GM15510 (cell line): ENCODE measurements around the gene SHF.

Experiments used
- POLR2A ChIP-seq: IDR thresholded peaks from 3 replicates; pipeline ENCODE4 v1.6.1; 2011; ENCODE audit warnings: borderline replicate concordance; ENCODE audit not compliant: insufficient read length; ENCODE audit errors: extremely low read depth

SHF gene

GRCh38 chr15:45148076-45149059, 39.4 kb downstream of the SHF start:
- TF ChIP-seq POLR2A: no peak

- no peak for TF ChIP-seq POLR2A
These were observed 40.2 kb downstream of the SHF start for GRCh38 chr15:45147606-45148005.

- no peak for TF ChIP-seq POLR2A
These were observed 41.4 kb downstream of the SHF start for GRCh38 chr15:45146405-45146804.

GRCh38 chr15:45144775-45145174, 43.0 kb downstream of the SHF start:
- TF ChIP-seq POLR2A: no peak

- TF ChIP-seq POLR2A: no peak
These were observed 43.8 kb downstream of the SHF start for GRCh38 chr15:45143946-45144345.

DNA sequence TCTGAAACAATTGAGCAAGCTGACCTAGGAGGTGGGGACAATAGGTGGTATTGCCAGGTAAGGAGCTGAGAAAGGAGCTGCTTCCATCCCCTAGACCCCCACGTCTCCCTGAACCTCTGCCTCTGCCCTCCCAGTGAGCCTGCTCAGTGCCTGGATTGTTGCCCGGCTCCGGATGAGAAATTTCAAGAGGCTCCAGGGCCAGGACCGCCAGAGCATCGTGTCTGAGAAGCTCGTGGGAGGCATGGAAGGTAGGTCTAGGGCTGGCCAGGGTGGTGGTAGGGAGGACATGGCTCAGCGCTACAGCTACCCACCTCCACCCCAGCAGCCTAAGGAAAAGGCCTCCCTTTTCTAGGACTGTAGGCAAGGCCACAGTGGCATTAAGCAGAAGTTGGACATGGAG, 44.7 kb downstream of the SHF start:
- no peak for TF ChIP-seq POLR2A

DNA sequence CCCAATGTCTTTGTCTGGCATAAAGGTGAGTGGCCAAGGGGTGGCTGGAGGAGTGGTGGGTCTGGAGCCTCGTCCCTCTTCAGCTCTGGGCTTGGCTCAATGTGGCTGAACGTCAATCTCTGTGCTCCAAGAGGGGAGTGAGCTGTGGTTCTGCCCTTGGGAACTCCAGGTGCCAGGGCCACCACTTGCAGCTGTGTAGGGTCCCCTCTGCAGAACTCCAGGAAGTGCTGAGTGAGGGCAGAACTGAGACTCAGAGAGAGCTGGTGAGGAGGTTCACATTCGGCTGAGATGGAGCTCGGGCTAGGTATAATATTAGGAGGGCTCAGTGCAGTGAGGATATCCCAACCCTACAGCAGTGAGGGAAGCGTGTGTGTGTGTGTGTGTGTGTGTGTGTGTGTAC, 46.4 kb downstream of the SHF start:
- TF ChIP-seq POLR2A: no peak

- TF ChIP-seq POLR2A: no peak
These were observed 47.1 kb downstream of the SHF start for GRCh38 chr15:45140557-45141250.

- no peak for TF ChIP-seq POLR2A
These were observed 48.0 kb downstream of the SHF start for GRCh38 chr15:45139770-45140169.

- TF ChIP-seq POLR2A: no peak
These were observed 48.7 kb downstream of the SHF start for GRCh38 chr15:45138814-45139765.

GRCh38 chr15:45137703-45138102, 50.1 kb downstream of the SHF start:
- no peak for TF ChIP-seq POLR2A

DNA sequence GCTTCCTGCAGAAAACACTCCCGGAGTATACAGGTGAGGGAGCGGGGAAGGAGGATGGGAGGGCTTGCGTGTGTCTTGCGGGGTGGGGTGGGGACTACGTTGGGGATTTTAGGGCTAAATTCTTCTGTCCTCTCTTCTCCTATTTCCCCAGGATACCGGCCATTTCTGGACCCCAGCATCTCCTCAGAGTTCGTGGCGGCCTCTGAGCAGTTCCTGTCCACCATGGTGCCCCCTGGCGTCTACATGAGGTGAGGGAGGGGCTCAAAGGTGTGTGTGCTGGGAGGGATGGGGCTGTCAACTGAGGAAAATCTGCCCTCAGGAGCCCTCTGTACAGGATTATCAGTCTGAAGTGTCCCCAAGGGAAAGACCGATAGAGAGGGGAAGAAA, 51.4 kb downstream of the SHF start:
- TF ChIP-seq POLR2A: no peak

DNA sequence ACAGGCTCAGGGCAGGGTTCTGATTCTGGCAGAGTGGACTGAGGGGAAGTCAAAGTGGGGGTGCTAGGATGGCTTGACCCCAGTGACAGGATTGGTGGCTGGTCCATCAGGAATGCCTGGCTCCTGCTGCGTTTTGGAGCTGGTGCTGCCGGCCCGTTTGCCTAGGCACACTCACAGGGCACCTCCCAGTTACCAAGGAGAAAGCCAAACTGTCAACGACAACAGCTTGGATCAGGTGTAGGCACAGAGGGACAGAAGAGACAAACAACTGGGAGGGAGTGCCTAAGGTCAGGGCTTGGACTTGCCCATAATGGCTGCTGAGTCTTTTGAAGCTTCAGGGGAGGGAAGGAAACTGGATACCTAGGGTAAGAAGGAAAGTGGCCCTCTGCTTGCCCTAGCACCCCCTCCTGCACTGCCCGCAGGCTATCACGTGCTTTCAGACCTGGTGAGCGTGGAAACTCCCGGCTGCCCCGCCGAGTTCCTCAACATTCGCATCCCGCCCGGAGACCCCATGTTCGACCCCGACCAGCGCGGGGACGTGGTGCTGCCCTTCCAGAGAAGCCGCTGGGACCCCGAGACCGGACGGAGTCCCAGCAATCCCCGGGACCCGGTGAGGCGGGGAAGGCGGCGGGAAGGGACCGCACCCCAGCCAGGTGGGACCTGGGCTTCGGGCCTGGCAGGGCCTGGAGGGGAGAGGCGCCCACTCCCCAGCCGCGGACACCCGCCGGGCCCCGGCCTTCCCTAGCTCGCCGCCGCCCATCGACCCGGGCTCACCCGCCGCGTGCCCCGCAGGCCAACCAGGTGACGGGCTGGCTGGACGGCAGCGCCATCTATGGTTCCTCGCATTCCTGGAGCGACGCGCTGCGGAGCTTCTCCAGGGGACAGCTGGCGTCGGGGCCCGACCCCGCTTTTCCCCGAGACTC, 52.8 kb downstream of the SHF start:
- TF ChIP-seq POLR2A: no peak

DNA sequence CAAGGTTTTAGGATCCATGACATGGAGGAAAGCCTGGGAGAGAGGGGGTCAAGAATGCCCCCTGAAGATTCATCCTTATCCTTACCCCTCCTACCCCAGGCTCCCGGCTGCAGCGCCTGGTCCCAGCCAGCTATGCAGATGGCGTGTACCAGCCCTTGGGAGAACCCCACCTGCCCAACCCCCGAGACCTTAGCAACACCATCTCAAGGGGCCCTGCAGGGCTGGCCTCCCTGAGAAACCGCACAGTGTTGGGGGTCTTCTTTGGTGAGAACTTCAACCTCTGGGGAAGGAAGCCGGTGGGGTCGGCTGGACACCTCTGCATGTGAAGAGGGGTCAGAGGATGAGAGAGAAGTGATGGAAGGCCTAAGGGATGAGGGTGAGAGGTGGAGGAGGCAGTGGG, 53.7 kb downstream of the SHF start:
- no peak for TF ChIP-seq POLR2A
